NCI-H524 treated with DMSO at 0.1 percent for 48 hours (cell line): ENCODE data around the gene SALL4.

ENCODE experiments used
- DNase-seq: peaks from one replicate; lab custom pipeline; 2025; lab: John Stamatoyannopoulos, UW

SALL4 gene

DNA sequence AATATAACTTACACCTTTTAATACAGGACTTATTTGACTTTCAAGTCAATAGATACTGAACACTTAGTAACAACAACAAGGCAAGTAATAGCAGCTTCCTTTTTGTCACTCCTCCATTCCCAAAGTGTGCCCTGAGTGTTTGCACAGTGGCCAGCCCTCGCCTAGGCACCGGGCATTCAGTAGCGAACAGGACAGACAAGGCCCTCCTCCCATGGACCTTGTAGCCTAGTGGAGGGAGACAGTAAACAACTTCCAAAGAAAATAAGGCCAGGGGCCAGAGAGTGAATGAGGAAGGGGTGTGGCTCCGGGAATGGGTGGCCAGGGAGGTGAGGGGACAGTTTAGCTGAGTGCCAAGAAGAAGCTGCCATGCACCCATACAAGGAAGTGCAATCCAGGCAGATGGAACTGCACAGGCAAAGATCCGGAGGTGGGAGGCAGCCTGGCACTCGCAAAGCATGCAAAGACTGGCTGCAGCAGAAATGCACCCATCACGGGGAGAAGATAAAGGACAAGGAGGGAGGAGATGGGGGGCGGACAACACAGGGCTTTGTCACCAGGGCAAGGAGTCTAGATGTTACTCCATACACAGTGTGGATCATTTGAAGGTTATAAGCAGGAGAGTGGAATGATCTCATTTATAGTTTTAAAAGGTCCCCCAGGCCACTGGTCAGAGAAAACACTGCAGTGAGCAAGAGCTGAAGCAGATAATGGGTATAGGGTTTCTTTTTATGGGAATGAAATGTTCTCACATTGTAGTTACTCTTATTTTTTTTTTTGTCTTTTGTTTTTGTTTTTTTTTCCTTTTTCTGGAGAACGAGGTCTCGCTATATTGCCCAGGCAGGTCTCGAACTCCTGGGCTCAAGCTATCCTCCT is 66.4 kb downstream of the SALL4 start:
- DNase-seq, result no peak

DNA sequence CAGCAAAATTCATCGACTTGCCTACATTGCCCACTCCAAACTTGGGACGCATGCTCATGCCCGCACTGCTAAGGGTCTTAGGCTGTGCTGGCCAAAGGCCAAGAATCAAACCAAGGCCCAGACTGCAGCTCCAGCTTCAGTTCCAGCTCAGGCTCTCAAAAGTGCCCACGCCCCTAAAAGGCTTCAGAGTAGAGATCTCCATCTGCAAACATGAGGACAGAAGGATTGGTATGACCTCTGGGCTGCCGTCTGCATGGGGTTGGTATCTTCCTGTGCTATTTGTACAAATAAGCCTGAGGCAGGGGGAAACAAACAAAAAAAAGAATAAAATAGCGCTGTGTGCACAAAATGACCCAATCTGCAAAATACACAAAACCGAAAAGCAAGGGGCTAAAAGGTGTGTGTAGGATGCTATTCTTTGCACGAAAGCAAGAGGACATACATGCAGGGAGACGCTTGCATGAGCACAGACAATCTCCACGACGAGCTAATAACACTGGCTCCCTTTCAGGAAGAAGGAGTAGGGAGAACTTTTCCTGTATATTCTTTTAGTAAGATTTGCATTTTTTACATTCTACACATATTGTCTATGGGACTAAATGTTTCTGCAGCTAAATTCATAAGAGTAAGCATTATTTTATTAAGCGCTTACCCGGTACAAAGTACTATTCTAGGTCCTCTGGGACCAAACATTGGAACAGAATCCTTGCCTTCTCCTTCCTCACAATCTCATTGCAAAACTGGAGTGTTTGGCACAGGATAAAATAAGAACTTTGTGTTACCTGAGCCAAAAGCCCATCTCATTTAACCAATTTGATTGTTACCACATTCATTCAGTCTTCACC is 67.2 kb downstream of the SALL4 start:
- DNase-seq, result no peak

DNA sequence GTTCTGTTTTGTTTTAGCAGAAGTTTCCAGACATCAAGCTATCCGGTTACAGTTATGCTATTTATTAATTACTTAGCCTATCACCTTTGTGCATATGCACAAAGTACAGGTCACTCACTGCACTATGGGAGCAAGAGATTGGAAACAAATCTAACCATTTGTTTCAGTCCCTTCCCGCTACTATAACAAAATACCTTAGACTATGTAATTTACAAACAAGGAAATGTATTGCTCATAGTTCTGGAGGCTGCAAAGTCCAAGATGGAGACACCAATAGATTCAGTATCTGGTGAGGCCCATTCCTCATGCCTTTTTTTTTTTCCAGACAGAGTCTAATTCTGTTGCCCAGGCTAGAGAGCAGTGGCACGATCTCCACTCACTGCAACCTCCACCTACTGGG is 69.3 kb downstream of the SALL4 start:
- no peak for DNase-seq
